Activated naive CD8-positive, alpha-beta T cell treated with anti-CD3 and anti-CD28 coated beads, Interleukin-2, amount 10 ng/mL, durations not matched to agents 7 days and 5 days (primary cell): ENCODE results near the gene CDH4. TPM values are rescaled to one million over a fixed set of nuclear protein-coding genes. Genes with fewer than 3 reads are reported as not detected.

Source experiments
- ATAC-seq: fragments of 150-1000 bp; cut with Tn5 transposase; one replicate; pipeline ENCODE4 v1.10.0; 2021; ENCODE audit warnings: low read depth, moderate library complexity
- POLR2A ChIA-PET: fragments of 350-600 bp; sonication (Branson Sonifier 250); formaldehyde crosslinking; loops from one replicate; lab custom pipeline; 2021; ENCODE audit warnings: antibody characterized with exemption; lab: Charles Lee
- DNase-seq: peaks from one replicate; pipeline ENCODE4 v3.0.0; 2021
- H3K27ac Mint-ChIP-seq: one replicate; pipeline ENCODE4 v1.8.0; 2022; ENCODE audit warnings: mild to moderate bottlenecking, mixed read lengths
- H3K27me3 Mint-ChIP-seq: one replicate; pipeline ENCODE4 v1.8.0; 2022; ENCODE audit warnings: mild to moderate bottlenecking, moderate library complexity, mixed read lengths
- H3K36me3 Mint-ChIP-seq: one replicate; pipeline ENCODE4 v1.8.0; 2021; ENCODE audit warnings: mild to moderate bottlenecking, mixed read lengths
- H3K4me1 Mint-ChIP-seq: one replicate; pipeline ENCODE4 v1.8.0; 2021; ENCODE audit warnings: mixed read lengths
- H3K4me3 Mint-ChIP-seq: one replicate; pipeline ENCODE4 v1.8.0; 2022; ENCODE audit warnings: mild to moderate bottlenecking, moderate library complexity, mixed read lengths
- H3K9me3 Mint-ChIP-seq: one replicate; pipeline ENCODE4 v1.8.0; 2021; ENCODE audit warnings: mixed read lengths
- total RNA-seq, 2 experiments: library from RNA; stranded (reverse); gene quantifications; one replicate each; pipeline ENCODE4 v1.2.3, GENCODE V29; 2021

The CDH4 gene
- total RNA-seq, 2 experiments from 2014 or later, result 0.14 to 0.20 TPM

DNA sequence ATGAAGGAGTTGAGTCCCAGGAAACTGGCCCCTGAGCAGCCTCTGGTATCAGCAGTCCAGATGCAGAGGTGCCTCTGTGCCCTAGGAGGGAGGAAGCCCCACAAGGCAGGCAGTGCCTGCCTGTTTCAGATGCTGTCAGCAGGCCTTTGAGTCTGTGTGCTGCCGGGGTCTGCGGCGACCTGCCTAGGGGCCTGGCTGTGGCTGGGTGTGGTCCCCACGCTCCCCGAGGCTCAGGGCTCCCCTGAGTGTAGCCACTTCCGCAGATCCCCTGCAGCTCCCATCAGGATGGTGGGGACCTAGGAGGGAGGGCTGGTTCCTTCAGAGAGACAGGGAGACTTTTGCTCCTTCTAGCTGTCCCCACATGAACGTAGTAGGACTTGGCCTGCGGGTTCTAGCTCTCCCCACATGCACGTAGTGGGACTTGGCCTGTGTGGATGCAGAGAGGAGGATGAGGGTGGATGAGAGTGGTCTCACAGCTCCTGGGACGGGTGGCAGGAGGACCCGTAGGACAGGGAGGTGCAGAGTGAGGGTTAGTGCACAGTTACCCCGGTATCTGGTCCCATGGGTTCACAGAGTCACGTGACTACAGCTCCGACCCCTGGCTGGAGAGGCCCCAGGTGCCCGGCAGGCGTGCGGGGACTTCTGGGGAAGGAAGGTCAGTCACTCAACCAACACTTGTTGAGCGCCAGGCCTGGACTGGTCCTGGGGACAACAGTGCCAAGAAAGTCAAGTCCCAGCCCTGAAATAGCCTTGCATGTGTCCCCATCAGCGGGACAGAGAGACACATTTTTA, 41.0 kb downstream of the CDH4 start:
- H3K4me1 Mint-ChIP-seq, result no peaks in the 10 kb centered on the region
- no peaks in the 10 kb centered on the region for H3K27me3 Mint-ChIP-seq
- ATAC-seq (no peak), DNase-seq (no peak)
- POLR2A ChIA-PET, result no interaction called here
- no peaks in the 10 kb centered on the region for H3K9me3 Mint-ChIP-seq
- no peak overlapping the region for H3K27ac Mint-ChIP-seq
- H3K4me3 Mint-ChIP-seq, result no peak overlapping the region
- H3K36me3 Mint-ChIP-seq, result no peaks in the 10 kb centered on the region

DNA sequence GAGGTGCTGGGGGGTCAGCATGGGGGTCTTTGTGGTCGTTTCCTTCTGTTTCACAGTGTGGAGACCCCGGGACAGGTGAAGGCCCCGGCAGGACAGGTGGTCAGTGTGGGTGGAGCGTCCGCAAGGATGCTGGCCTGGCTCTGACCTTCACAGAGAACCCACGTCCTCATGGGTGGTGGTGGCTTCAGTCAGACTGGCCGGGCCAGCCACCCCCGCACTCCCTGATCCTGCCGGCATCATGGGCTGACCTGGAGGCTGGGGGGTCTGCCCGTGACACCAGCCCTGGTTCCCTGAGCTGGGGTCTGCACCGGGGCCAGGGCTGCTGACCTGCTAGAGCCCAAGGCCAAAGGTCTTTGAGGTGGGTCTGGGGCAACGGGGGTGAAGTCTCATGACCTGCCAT, 41.9 kb downstream of the CDH4 start:
- ATAC-seq (no peak), DNase-seq (no peak)
- H3K4me1 Mint-ChIP-seq, result no peaks in the 10 kb centered on the region
- POLR2A ChIA-PET, result no interaction called here
- H3K27me3 Mint-ChIP-seq, result no peaks in the 10 kb centered on the region
- no peaks in the 10 kb centered on the region for H3K9me3 Mint-ChIP-seq
- no peak overlapping the region for H3K27ac Mint-ChIP-seq
- no peaks in the 10 kb centered on the region for H3K36me3 Mint-ChIP-seq
- H3K4me3 Mint-ChIP-seq, result no peak overlapping the region

DNA sequence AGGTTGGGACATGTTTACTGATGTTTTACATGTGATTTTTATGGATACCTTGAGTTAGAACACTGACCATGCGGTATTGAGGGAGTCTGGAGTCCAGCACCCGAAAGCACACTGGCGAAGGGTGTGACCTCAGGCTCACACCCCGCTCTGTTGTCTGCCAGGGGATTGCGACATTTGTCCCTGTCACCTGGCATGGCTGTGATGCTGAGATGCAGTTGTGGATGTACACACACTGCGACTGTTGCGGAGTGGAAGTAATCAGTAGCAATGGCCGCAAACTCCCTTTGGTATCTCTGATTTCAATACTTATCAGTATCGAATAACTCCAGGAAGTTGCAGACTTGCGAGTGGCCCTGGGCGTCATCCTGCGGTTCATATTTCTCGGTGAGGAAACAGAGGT, 43.2 kb downstream of the CDH4 start:
- Mint-ChIP-seq H3K4me3 (no peak overlapping the region), H3K9me3 (no peaks in the 10 kb centered on the region), H3K27me3 (no peaks in the 10 kb centered on the region), H3K4me1 (no peaks in the 10 kb centered on the region), H3K36me3 (no peaks in the 10 kb centered on the region), H3K27ac (no peak overlapping the region)
- ATAC-seq, result no peak
- POLR2A ChIA-PET, result no interaction called here
- no peak for DNase-seq

DNA sequence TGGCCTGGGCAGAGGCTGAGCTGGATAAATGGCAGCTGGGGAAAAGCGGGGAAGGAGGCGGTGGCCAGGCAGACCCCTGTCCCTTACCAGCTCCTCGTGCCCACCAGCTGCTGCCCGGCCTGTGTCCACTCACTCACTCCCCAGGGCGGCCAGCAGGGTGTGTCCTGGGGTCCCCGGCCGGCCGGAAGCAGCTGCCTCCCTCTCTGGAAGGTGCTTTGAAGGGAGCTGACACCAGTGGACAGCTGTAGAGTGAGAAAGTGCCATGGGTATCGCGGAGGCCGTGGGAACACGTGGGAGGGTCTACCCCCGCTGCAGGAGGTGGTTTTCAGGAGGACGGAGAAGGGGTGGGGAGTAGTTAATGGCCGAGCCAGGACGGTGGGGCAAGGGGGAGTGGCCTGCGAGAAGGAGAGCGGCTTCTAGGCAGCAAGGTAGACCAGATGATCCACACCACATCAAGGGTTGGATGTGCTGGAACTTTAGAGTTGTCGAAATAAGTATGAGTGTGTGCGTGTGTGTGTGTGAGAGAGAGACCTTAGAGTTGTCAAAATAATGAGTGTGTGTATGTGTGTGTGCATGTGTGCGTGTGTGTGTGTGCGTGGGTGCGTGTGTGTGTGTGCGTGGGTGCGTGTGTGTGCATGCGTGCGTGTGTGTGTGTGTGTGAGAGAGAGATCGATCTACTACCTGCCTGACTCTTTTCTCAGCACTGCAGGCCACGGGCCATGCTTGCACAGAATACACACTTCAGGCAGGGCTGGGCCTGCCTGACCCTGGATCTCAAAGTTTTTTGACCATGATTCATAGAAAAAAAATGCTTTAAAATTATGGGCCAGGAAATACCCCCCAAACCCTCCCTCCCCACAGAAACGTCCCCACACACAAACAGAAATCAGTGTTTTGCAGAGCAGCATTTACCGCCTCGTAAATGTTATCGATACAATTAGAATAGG, 43.9 kb downstream of the CDH4 start:
- DNase-seq (no peak), ATAC-seq (no peak)
- Mint-ChIP-seq H3K4me1 (no peaks in the 10 kb centered on the region), H3K27me3 (no peaks in the 10 kb centered on the region), H3K9me3 (no peaks in the 10 kb centered on the region), H3K4me3 (no peak overlapping the region), H3K36me3 (no peaks in the 10 kb centered on the region), H3K27ac (no peak overlapping the region)
- POLR2A ChIA-PET, result no interaction called here

DNA sequence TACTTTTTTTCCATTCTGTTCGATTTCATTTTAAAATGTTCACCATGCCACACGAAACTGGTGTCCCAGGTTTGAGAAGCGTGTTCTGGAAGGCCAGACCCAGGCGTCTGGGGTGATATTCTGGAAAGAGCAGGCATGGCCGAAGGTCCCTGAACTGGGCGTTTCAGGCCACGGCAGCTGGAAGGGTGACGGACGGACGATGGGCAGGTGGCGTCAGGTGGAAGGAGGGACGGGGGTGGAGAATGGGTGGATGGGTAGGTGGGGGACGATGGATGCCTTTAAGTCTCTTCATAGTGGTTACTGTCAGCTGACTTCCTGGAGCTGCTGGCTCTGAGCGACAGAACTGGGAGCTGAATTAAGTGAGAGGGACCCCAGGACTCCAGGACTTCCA, 44.6 kb downstream of the CDH4 start:
- H3K4me3 Mint-ChIP-seq, result no peak overlapping the region
- ATAC-seq (no peak), DNase-seq (no peak)
- no peak overlapping the region for H3K27ac Mint-ChIP-seq
- H3K36me3 Mint-ChIP-seq, result no peaks in the 10 kb centered on the region
- H3K4me1 Mint-ChIP-seq, result no peaks in the 10 kb centered on the region
- no peaks in the 10 kb centered on the region for H3K27me3 Mint-ChIP-seq
- POLR2A ChIA-PET, result no interaction called here
- H3K9me3 Mint-ChIP-seq, result no peaks in the 10 kb centered on the region

DNA sequence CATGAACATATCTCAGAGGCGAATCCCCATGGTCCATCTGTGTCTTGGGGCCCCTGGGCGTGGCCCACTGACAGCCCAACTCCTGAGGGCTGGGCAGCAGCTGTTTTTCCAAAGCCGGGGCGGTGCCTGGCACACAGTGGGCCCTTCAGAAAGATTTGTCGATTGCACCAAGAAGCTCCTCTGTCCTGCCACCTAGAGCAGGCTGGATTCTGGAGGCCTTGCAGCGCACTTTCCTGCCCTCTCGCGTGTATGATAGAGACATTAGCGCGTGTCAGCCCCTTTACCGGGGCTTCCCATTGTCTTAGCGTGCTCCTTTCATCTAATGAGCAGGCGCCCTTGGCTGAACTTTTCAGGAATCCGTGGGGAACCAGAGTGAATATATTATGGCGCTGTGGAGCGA, 45.4 kb downstream of the CDH4 start:
- no peaks in the 10 kb centered on the region for H3K27me3 Mint-ChIP-seq
- no peaks in the 10 kb centered on the region for H3K4me1 Mint-ChIP-seq
- DNase-seq (no peak), ATAC-seq (no peak)
- H3K4me3 Mint-ChIP-seq, result no peak overlapping the region
- no peaks in the 10 kb centered on the region for H3K36me3 Mint-ChIP-seq
- POLR2A ChIA-PET, result no interaction called here
- H3K9me3 Mint-ChIP-seq, result no peaks in the 10 kb centered on the region
- no peak overlapping the region for H3K27ac Mint-ChIP-seq

DNA sequence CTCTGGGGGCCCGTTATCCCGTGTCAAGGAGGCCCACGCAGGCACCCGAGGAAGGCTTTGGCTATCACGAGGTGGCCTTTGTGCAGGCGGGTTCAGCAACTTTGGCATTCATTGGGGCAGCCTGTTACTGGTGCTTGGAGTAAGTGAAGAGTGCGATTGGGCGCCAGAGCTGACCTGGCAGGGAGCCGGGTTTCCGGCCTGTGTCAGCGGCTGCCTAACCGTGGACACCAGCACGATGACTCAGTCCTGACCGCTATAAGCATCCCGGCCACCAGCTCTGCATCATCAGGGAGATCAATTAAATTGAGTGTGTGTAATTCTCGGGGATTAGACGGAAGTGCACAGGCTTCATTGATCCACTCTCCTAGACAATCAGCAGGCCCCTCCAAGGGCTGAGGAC, 45.9 kb downstream of the CDH4 start:
- DNase-seq (no peak), ATAC-seq (no peak)
- Mint-ChIP-seq H3K27me3 (no peaks in the 10 kb centered on the region), H3K36me3 (no peaks in the 10 kb centered on the region), H3K27ac (no peak overlapping the region), H3K9me3 (no peaks in the 10 kb centered on the region), H3K4me3 (no peak overlapping the region), H3K4me1 (no peaks in the 10 kb centered on the region)
- POLR2A ChIA-PET, result no interaction called here

DNA sequence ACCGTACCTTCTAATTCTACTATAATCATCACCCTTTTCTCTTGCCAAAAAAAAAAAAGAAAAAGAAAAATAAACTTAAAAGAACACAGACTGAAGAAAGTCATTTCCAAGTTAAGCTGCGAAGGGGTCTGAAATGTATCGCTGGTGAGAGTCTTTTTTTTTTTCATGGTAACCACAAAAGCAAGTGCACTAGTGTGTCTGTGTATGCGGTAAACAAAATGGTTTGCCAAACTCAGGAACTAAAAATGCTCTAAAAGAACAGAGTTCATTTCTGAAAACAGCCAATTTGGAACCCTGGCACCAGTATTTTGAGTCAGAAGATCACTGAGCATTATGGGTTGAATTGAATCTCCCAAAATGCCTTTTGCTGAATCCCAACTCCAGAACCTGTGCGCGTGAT, 46.6 kb downstream of the CDH4 start:
- ATAC-seq, result no peak
- Mint-ChIP-seq H3K36me3 (no peaks in the 10 kb centered on the region), H3K9me3 (no peaks in the 10 kb centered on the region), H3K4me3 (no peak overlapping the region), H3K27me3 (no peaks in the 10 kb centered on the region), H3K27ac (no peak overlapping the region), H3K4me1 (no peaks in the 10 kb centered on the region)
- no peak for DNase-seq
- POLR2A ChIA-PET, result no interaction called here

DNA sequence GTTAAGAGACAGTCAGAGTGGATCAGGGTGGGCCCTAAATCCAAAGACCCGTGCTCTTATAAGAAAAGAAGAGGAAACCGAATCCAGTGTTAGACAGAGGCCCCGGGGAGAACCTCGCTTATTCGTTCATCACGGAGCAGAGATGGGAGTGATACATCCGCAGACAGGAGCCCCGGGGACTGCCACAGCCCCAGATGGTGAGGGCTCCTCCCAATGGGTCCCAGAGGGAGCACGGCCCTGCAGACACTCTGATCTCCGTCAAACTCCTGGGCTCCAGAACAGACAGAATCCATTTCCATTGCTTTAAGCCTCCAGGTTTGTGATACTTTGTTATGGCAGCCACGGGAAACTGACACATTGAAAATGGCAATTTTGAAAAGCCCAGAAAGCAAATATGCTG, 47.0 kb downstream of the CDH4 start:
- no peak overlapping the region for H3K27ac Mint-ChIP-seq
- no peak overlapping the region for H3K4me3 Mint-ChIP-seq
- no peaks in the 10 kb centered on the region for H3K27me3 Mint-ChIP-seq
- no peaks in the 10 kb centered on the region for H3K36me3 Mint-ChIP-seq
- H3K9me3 Mint-ChIP-seq, result no peaks in the 10 kb centered on the region
- POLR2A ChIA-PET, result no interaction called here
- no peaks in the 10 kb centered on the region for H3K4me1 Mint-ChIP-seq
- ATAC-seq, result no peak
- no peak for DNase-seq

DNA sequence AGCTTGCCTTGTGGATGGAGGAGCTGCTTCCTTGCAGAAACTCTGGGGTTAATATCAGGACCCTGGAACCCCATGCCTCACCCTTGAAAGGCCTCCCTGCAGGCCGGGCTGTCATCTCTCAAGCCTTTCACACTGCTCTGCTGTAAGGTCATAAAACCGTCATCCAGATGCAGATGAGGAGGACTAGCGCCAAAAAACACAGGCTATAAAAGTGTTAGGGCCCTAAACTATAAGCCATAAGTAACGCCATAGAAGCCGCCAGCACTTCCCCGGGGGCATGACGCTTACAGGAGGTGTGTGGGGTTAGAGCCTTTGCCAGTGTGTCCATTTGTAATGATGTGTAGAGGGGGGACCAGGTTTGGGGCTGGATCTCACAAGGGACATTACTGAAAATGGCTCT, 47.6 kb downstream of the CDH4 start:
- Mint-ChIP-seq H3K4me3 (no peak overlapping the region), H3K9me3 (no peaks in the 10 kb centered on the region), H3K4me1 (no peaks in the 10 kb centered on the region), H3K36me3 (no peaks in the 10 kb centered on the region), H3K27me3 (no peaks in the 10 kb centered on the region), H3K27ac (no peak overlapping the region)
- no peak for ATAC-seq
- POLR2A ChIA-PET, result no interaction called here
- DNase-seq, result no peak

DNA sequence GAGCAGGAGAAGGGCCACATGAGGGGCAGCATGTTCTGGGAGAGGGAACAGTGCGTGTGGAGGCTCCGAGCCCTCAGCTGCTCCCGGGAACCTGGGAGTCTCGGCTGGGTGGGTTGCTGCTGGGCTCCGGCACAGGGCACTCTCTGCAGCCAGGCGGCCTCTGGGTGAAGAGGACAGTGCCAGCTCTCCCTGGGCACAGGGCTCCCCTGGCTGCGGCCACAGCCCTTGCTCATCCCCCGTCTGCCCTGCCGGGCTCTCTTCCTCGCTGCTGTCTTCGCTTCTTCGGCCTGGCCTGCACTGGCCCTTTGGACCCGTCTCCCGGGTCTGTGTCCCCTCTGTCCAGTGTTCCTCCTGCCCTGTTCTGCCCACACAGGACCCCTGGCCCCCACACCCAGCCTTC, 48.2 kb downstream of the CDH4 start:
- H3K27ac Mint-ChIP-seq, result no peak overlapping the region
- no peaks in the 10 kb centered on the region for H3K36me3 Mint-ChIP-seq
- no peaks in the 10 kb centered on the region for H3K27me3 Mint-ChIP-seq
- ATAC-seq (no peak), DNase-seq (no peak)
- no peak overlapping the region for H3K4me3 Mint-ChIP-seq
- no peaks in the 10 kb centered on the region for H3K4me1 Mint-ChIP-seq
- POLR2A ChIA-PET, result no interaction called here
- no peaks in the 10 kb centered on the region for H3K9me3 Mint-ChIP-seq

DNA sequence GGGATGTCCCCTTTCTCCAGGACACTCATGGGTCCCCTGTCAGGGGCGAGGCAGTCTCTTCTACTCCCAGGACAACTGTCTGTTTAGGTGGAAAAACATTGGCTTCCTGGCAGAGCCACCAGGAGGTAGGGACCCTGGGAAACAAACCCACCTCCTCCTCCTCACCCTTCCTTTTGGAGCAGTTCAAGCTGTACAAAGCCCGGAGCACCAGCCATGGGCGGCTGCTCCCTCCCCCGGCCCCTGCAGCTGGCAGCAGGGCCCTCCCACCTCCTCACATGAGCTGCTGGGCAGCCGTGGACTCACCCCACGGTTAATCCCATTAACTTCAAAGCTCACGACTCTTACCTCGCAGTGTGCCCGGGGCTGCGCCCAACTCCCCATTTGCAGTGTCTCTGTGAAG, 48.6 kb downstream of the CDH4 start:
- Mint-ChIP-seq H3K36me3 (no peaks in the 10 kb centered on the region), H3K27me3 (no peaks in the 10 kb centered on the region), H3K4me3 (no peak overlapping the region), H3K27ac (no peak overlapping the region), H3K9me3 (no peaks in the 10 kb centered on the region), H3K4me1 (no peaks in the 10 kb centered on the region)
- DNase-seq (no peak), ATAC-seq (no peak)
- POLR2A ChIA-PET, result no interaction called here

DNA sequence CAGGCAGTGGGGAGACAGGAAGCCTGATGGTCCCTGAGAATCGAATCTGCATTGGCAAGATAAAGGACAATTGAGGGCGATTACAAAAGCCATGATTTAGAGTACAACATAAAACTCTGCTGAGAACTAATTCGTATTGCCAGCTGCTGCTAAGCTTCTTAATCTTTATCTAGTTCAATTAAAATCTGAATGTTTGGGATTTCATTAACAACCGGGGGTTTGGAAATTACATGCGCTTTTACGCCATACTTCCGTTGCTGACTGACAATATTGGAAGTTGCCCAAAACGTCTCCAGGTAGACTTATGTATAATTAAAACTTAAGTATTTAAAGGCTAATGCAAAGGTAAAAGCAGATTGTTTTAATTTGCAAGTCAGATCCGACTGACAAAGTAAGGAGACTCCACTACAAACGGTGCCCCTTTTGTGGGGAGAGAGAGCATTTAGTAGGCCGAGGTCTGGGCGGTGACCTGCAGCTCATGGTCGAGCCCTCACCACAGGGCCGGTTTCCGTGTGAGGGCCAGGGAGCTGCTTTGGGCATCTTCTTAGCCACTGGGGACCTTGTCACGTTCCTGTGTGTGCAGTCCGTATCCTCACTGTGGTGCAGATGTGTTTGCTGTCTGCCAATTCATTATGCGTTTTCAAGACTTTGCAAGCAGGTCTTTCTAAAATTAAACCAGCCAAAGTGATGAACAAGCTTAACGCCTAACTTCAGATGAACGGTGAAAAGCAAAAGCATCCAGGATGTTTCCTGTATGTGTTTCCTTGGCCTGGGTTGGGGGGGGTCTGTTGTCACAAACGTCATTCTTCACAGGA, 49.9 kb downstream of the CDH4 start:
- Mint-ChIP-seq H3K27ac (no peak overlapping the region), H3K36me3 (no peaks in the 10 kb centered on the region), H3K4me1 (no peaks in the 10 kb centered on the region), H3K9me3 (no peaks in the 10 kb centered on the region), H3K27me3 (no peaks in the 10 kb centered on the region), H3K4me3 (no peak overlapping the region)
- no peak for DNase-seq
- POLR2A ChIA-PET, result no interaction called here
- no peak for ATAC-seq
